ENCODE results near the gene POR. TPM values are rescaled to one million over a fixed set of nuclear protein-coding genes. Genes with fewer than 3 reads are reported as not detected.

Gene POR
- total and polyA plus RNA-seq, 4 donors, result 116 to 973 (median 474) TPM

- H3K4me1 ChIP-seq (ENCODE audit: control insufficient read depth in 4 of 4, insufficient read depth in 4 of 4, low read length in 3 of 4), result peaks cover 20 to 48% (median 28%) of the 10 kb centered on the region in 4 donors
- H3K36me3 ChIP-seq (ENCODE audit: control insufficient read depth in 4 of 4, insufficient read depth in 3 of 4, low read depth in 1 of 4, low read length in 3 of 4), result peaks cover 2 to 9% (median 5%) of the 10 kb centered on the region in 4 donors
- WGBS, result 78% methylated on average over 9 of the region's 9 CpGs
- H3K9ac ChIP-seq (ENCODE audit: low read depth in 1 of 2, low read length in 2 of 2), result no peak overlapping the region
- H3K27ac ChIP-seq (ENCODE audit: low read depth in 1 of 2, low read length in 2 of 2), result peak overlapping the region; percentile 40 to 97
- no peaks in the 10 kb centered on the region for H3K27me3 ChIP-seq (ENCODE audit: control insufficient read depth in 4 of 4, insufficient read depth in 4 of 4, low read length in 3 of 4)
- TF ChIP-seq NR2F2 (IDR thresholded peaks at IDR 0.05) (no peak), ATF3 (IDR thresholded peaks at IDR 0.05) (no peak), HNF4G (IDR thresholded peaks at IDR 0.05) (no peak), SP1 (IDR thresholded peaks at IDR 0.05) (no peak), CTCF (IDR thresholded peaks at IDR 0.05; ENCODE audit: low read depth, low read length, missing input control) (no peak), JUND (IDR thresholded peaks at IDR 0.05) (no peak), RXRA (IDR thresholded peaks at IDR 0.05) (no peak), YY1 (IDR thresholded peaks at IDR 0.05) (no peak), FOXA2 (IDR thresholded peaks at IDR 0.05) (no peak), ZBTB33 (IDR thresholded peaks at IDR 0.05) (no peak), RAD21 (IDR thresholded peaks at IDR 0.05) (no peak), FOXA1 (IDR thresholded peaks at IDR 0.05) (no peak)
- H3K9me3 ChIP-seq (ENCODE audit: control insufficient read depth in 4 of 4, low read length in 3 of 4), result no peaks in the 10 kb centered on the region
- H3K4me3 ChIP-seq (ENCODE audit: low read depth in 1 of 3, low read length in 3 of 3), result no peak overlapping the region
- no peak for DNase-seq (ENCODE audit: low spot score)
Measured at GRCh38 chr7:75948179-75948578, 33.2 kb downstream of the POR start.

- Histone ChIP-seq H3K4me3 (ENCODE audit: low read depth in 1 of 3, low read length in 3 of 3) (no peak overlapping the region), H3K36me3 (ENCODE audit: control insufficient read depth in 4 of 4, insufficient read depth in 3 of 4, low read depth in 1 of 4, low read length in 3 of 4) (peaks cover 3 to 25% (median 20%) of the 10 kb centered on the region in 4 donors), H3K9me3 (ENCODE audit: control insufficient read depth in 4 of 4, low read length in 3 of 4) (no peaks in the 10 kb centered on the region), H3K27me3 (ENCODE audit: control insufficient read depth in 4 of 4, insufficient read depth in 4 of 4, low read length in 3 of 4) (no peaks in the 10 kb centered on the region), H3K4me1 (ENCODE audit: control insufficient read depth in 4 of 4, insufficient read depth in 4 of 4, low read length in 3 of 4) (peaks cover 18 to 40% (median 24%) of the 10 kb centered on the region in 4 donors), H3K27ac (ENCODE audit: low read depth in 1 of 2, low read length in 2 of 2) (peak overlapping the region; percentile 19 to 37), H3K9ac (ENCODE audit: low read depth in 1 of 2, low read length in 2 of 2) (no peak overlapping the region)
- no peak for DNase-seq (ENCODE audit: low spot score)
- no peak for TF ChIP-seq FOXA2 (IDR thresholded peaks at IDR 0.05)
- TF ChIP-seq CTCF (IDR thresholded peaks at IDR 0.05; ENCODE audit: low read depth, low read length, missing input control), result no peak
- no peak for TF ChIP-seq HNF4G (IDR thresholded peaks at IDR 0.05)
- TF ChIP-seq GABPA (IDR thresholded peaks at IDR 0.05 in 1 of 2, conservative IDR thresholded peaks at IDR 0.05 in 1 of 2), result no peak
- TF ChIP-seq ZBTB33 (IDR thresholded peaks at IDR 0.05), result no peak
- no peak for TF ChIP-seq JUND (IDR thresholded peaks at IDR 0.05)
- no peak for TF ChIP-seq FOXA1 (IDR thresholded peaks at IDR 0.05)
- no peak for TF ChIP-seq EGR1 (IDR thresholded peaks at IDR 0.05; ENCODE audit: low read depth in 2 of 2)
- no peak for TF ChIP-seq RXRA (IDR thresholded peaks at IDR 0.05)
- no peak for TF ChIP-seq SP1 (IDR thresholded peaks at IDR 0.05)
- no peak for TF ChIP-seq YY1 (IDR thresholded peaks at IDR 0.05)
- WGBS, result 74% methylated on average over 15 of the region's 15 CpGs
Measured at GRCh38 chr7:75950111-75950681, 35.2 kb downstream of the POR start.

All from liver (tissue), 9 donors.